GM23338 (cell line): ENCODE results near the gene SPACA7. TPM values are rescaled to one million over a fixed set of nuclear protein-coding genes. Genes with fewer than 3 reads are reported as not detected.

Experiments
- ATAC-seq: fragments of 200-7000 bp; cut with Tn5 transposase; 3 replicates; pipeline ENCODE4 v1.9.1; 2020
- DNase-seq: peaks from one replicate; pipeline ENCODE4 v3.0.0-alpha.2; 2015; ENCODE audit warnings: low spot score
- H2AFZ ChIP-seq: fragments of 200-600 bp; sonication (generic); 2 replicates; pipeline ENCODE4 v1.8.0; 2016; ENCODE audit warnings: antibody characterized with exemption, mild to moderate bottlenecking, moderate library complexity
- H3F3A ChIP-seq: fragments of 200-600 bp; sonication (generic); replicated peaks from 2 replicates; pipeline ENCODE4 v1.8.0; 2017; ENCODE audit warnings: antibody characterized with exemption, mixed run types, low read depth
- H3K27ac ChIP-seq: fragments of 200-600 bp; sonication (generic); 2 replicates; pipeline ENCODE4 v1.6.1; 2016; ENCODE audit warnings: low read depth
- H3K27me3 ChIP-seq: fragments of 200-600 bp; sonication (generic); 2 replicates; pipeline ENCODE4 v1.8.0; 2016; ENCODE audit warnings: mild to moderate bottlenecking, mixed run types, moderate library complexity; ENCODE audit not compliant: insufficient read depth
- H3K36me3 ChIP-seq: fragments of 200-600 bp; sonication (generic); 2 replicates; pipeline ENCODE4 v1.8.0; 2016; ENCODE audit warnings: mild to moderate bottlenecking; ENCODE audit not compliant: insufficient read depth
- H3K4me1 ChIP-seq: fragments of 200-600 bp; sonication (generic); 2 replicates; pipeline ENCODE4 v1.8.0; 2016; ENCODE audit warnings: mild to moderate bottlenecking, moderate library complexity; ENCODE audit not compliant: insufficient read depth
- H3K4me2 ChIP-seq: fragments of 200-600 bp; sonication (generic); 2 replicates; pipeline ENCODE4 v1.7.1; 2017; ENCODE audit warnings: mixed run types
- H3K4me3 ChIP-seq: fragments of 200-600 bp; sonication (generic); 2 replicates; pipeline ENCODE4 v1.6.1; 2016; ENCODE audit warnings: mixed run types
- H3K79me2 ChIP-seq: fragments of 200-600 bp; sonication (generic); replicated peaks from 2 replicates; pipeline ENCODE4 v1.8.0; 2017; ENCODE audit warnings: mild to moderate bottlenecking; ENCODE audit not compliant: insufficient read depth
- H3K9me2 ChIP-seq: fragments of 200-600 bp; sonication (generic); 2 replicates; pipeline ENCODE4 v1.8.0; 2017; ENCODE audit not compliant: insufficient read depth
- H4K20me1 ChIP-seq: fragments of 200-600 bp; sonication (generic); replicated peaks from 2 replicates; pipeline ENCODE4 v1.8.0; 2017; ENCODE audit warnings: mild to moderate bottlenecking; ENCODE audit not compliant: insufficient read depth
- H3K27ac Mint-ChIP-seq: 2 replicates; pipeline ENCODE4 v1.8.0; 2020; ENCODE audit warnings: inconsistent platforms, mild to moderate bottlenecking, moderate library complexity, mixed read lengths
- H3K27me3 Mint-ChIP-seq: 3 replicates; pipeline ENCODE4 v1.8.0; 2022; ENCODE audit warnings: low read depth, mild to moderate bottlenecking, moderate library complexity, mixed read lengths, inconsistent platforms; ENCODE audit not compliant: insufficient read depth, poor library complexity
- H3K36me3 Mint-ChIP-seq: 3 replicates; pipeline ENCODE4 v1.8.0; 2021; ENCODE audit warnings: low read depth, mild to moderate bottlenecking, inconsistent platforms, moderate library complexity, mixed read lengths
- H3K4me1 Mint-ChIP-seq: 3 replicates; pipeline ENCODE4 v1.8.0; 2020; ENCODE audit warnings: mild to moderate bottlenecking, inconsistent platforms, mixed read lengths
- H3K4me3 Mint-ChIP-seq: 3 replicates; pipeline ENCODE4 v1.8.0; 2021; ENCODE audit warnings: moderate library complexity, mild to moderate bottlenecking, inconsistent platforms, mixed read lengths
- H3K9me3 Mint-ChIP-seq: 3 replicates; pipeline ENCODE4 v1.8.0; 2020; ENCODE audit warnings: moderate library complexity, mild to moderate bottlenecking, inconsistent platforms, mixed read lengths
- CREB1 ChIP-seq: fragments of 250-450 bp; sonication (Bioruptor Pico); IDR thresholded peaks from 2 replicates; pipeline ENCODE4 v1.5.0; 2020; ENCODE audit warnings: low read depth, mild to moderate bottlenecking, moderate library complexity
- EZH2 ChIP-seq: fragments of 200-600 bp; sonication (generic); IDR thresholded peaks from one replicate; pipeline ENCODE4 v1.8.0; 2017; ENCODE audit warnings: antibody characterized with exemption, mild to moderate bottlenecking, low read depth; ENCODE audit not compliant: unreplicated experiment
- EZH2phosphoT487 ChIP-seq: fragments of 200-600 bp; sonication (generic); IDR thresholded peaks from one replicate; pipeline ENCODE4 v1.8.1; 2018; ENCODE audit warnings: antibody characterized with exemption; ENCODE audit not compliant: unreplicated experiment
- JUNB ChIP-seq: IDR thresholded peaks from one replicate; pipeline ENCODE4 v1.6.1; 2016; ENCODE audit warnings: antibody characterized with exemption; ENCODE audit not compliant: unreplicated experiment
- NANOG ChIP-seq: IDR thresholded peaks from 2 replicates; pipeline ENCODE4 v1.6.1; 2016; ENCODE audit warnings: antibody characterized with exemption, borderline replicate concordance
- POLR2AphosphoS5 ChIP-seq: IDR thresholded peaks from 2 replicates; pipeline ENCODE4 v1.6.1; 2016; ENCODE audit warnings: antibody characterized with exemption, low read depth
- ZNF114 ChIP-seq: fragments of 250-450 bp; sonication (Bioruptor Pico); IDR thresholded peaks from 2 replicates; pipeline ENCODE4 v1.5.0; 2020; ENCODE audit warnings: mild to moderate bottlenecking, moderate library complexity
- ZNF331 ChIP-seq: fragments of 250-450 bp; sonication (Bioruptor Pico); IDR thresholded peaks from 2 replicates; pipeline ENCODE4 v1.5.0; 2020; ENCODE audit warnings: low read depth, mild to moderate bottlenecking, moderate library complexity
- polyA plus RNA-seq: library from polyadenylated mRNA; unstranded; fragments of >200 nt; fragmentation: Nextera tagmentation; extraction: Ambion mirVana; gene quantifications from 2 replicates; pipeline ENCODE4 v1.2.1, GENCODE V29; 2016
- total RNA-seq: library from RNA; depleted of rRNA; stranded (reverse); fragments of >200 nt; shearing (Covaris generic); gene quantifications from 2 replicates; pipeline ENCODE4 v1.2.3, GENCODE V29; 2014
- TF ChIP-seq, protein P1 (sequence below), 2 experiments: fragments of 200-600 bp in 1 of 2; sonication (generic) in 1 of 2; conservative IDR thresholded peaks; 2 replicates each; pipeline versions ENCODE4 v1.5.1 to v1.6.1; 2016 to 2017; ENCODE audit warnings: antibody characterized with exemption in 2 of 2, low read depth in 2 of 2, mild to moderate bottlenecking in 2 of 2, moderate library complexity in 1 of 2
- TF ChIP-seq, protein P2 (sequence below): fragments of 250-450 bp; sonication (Bioruptor Pico); IDR thresholded peaks from 2 replicates; pipeline ENCODE4 v1.5.0; 2020; ENCODE audit warnings: mild to moderate bottlenecking, moderate library complexity

The SPACA7 gene
- total and polyA plus RNA-seq, 2 experiments from 2014 or later = not detected

DNA sequence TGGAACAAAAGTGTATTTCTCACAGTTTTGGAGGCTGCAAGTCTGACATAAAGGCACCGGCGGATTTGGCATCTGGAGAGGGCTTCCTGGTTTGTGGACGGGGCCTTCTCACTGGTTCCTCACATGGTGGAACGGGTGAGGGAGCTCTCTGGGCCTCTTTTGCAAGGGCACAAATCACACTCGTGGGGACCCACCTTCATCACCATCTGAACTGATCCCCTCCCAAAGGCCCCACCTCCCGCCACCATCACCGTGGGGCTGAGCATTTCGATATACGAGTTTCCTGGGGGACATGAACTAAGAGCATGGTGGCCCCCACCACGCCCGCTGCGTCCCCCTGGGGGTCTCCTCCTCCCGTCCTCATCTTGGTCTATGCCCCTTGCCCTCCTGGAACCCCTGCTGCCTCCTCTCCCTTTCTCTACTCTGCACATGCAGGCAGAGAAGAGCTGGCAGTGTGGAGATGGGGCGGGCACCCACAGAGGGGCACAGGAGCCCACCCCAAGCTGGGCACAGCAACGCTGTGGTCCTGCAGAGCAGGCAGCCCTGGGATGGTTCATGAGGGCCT lies 20.8 kb upstream of the SPACA7 start:
- no peak for DNase-seq

DNA sequence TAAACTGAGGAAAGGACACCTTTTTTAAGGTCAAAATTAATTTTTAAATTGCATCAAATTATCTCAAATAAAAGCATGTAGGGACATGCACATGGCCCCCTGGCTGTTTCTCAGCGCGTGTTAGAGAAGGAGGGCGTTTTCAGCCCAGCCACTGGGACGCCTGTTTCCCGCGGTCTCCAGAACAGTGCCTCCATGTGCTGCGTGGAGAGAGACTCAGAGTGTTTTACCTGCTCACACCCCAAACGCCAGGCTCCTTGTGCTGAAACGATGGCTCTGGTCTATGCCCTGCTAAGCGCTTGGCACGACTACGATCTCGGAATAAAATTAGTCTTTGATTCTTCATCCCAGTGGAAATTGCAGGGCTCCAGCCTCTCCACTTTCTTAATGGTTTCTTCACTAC lies 20.0 kb upstream of the SPACA7 start:
- H3K4me3 ChIP-seq = no peak overlapping the region
- no peak overlapping the region for H3K27ac Mint-ChIP-seq
- H3K36me3 ChIP-seq = no peaks in the 10 kb centered on the region
- H3F3A ChIP-seq = no peaks in the 10 kb centered on the region
- H4K20me1 ChIP-seq = no peaks in the 10 kb centered on the region
- peaks cover 6% of the 10 kb centered on the region for H3K27me3 Mint-ChIP-seq
- H3K9me3 Mint-ChIP-seq = no peaks in the 10 kb centered on the region; the same call in 2 of the 3 replicates
- H3K4me2 ChIP-seq = no peak overlapping the region
- no peaks in the 10 kb centered on the region for H3K36me3 Mint-ChIP-seq
- H3K4me1 ChIP-seq = no peaks in the 10 kb centered on the region
- no peaks in the 10 kb centered on the region for H3K79me2 ChIP-seq
- ATAC-seq = no peak
- DNase-seq = no peak
- H3K4me1 Mint-ChIP-seq = peaks cover 22% of the 10 kb centered on the region
- no peak overlapping the region for H3K27ac ChIP-seq
- H2AFZ ChIP-seq = no peak overlapping the region
- H3K27me3 ChIP-seq = no peaks in the 10 kb centered on the region
- H3K4me3 Mint-ChIP-seq = no peak overlapping the region
- H3K9me2 ChIP-seq = no peaks in the 10 kb centered on the region; the same call in 1 of the 2 replicates
- TF ChIP-seq, protein P1, sequence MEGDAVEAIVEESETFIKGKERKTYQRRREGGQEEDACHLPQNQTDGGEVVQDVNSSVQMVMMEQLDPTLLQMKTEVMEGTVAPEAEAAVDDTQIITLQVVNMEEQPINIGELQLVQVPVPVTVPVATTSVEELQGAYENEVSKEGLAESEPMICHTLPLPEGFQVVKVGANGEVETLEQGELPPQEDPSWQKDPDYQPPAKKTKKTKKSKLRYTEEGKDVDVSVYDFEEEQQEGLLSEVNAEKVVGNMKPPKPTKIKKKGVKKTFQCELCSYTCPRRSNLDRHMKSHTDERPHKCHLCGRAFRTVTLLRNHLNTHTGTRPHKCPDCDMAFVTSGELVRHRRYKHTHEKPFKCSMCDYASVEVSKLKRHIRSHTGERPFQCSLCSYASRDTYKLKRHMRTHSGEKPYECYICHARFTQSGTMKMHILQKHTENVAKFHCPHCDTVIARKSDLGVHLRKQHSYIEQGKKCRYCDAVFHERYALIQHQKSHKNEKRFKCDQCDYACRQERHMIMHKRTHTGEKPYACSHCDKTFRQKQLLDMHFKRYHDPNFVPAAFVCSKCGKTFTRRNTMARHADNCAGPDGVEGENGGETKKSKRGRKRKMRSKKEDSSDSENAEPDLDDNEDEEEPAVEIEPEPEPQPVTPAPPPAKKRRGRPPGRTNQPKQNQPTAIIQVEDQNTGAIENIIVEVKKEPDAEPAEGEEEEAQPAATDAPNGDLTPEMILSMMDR (conservative IDR thresholded peaks at IDR 0.05; ENCODE audit: low read depth in 2 of 2) = no peak
- TF ChIP-seq, protein P2, sequence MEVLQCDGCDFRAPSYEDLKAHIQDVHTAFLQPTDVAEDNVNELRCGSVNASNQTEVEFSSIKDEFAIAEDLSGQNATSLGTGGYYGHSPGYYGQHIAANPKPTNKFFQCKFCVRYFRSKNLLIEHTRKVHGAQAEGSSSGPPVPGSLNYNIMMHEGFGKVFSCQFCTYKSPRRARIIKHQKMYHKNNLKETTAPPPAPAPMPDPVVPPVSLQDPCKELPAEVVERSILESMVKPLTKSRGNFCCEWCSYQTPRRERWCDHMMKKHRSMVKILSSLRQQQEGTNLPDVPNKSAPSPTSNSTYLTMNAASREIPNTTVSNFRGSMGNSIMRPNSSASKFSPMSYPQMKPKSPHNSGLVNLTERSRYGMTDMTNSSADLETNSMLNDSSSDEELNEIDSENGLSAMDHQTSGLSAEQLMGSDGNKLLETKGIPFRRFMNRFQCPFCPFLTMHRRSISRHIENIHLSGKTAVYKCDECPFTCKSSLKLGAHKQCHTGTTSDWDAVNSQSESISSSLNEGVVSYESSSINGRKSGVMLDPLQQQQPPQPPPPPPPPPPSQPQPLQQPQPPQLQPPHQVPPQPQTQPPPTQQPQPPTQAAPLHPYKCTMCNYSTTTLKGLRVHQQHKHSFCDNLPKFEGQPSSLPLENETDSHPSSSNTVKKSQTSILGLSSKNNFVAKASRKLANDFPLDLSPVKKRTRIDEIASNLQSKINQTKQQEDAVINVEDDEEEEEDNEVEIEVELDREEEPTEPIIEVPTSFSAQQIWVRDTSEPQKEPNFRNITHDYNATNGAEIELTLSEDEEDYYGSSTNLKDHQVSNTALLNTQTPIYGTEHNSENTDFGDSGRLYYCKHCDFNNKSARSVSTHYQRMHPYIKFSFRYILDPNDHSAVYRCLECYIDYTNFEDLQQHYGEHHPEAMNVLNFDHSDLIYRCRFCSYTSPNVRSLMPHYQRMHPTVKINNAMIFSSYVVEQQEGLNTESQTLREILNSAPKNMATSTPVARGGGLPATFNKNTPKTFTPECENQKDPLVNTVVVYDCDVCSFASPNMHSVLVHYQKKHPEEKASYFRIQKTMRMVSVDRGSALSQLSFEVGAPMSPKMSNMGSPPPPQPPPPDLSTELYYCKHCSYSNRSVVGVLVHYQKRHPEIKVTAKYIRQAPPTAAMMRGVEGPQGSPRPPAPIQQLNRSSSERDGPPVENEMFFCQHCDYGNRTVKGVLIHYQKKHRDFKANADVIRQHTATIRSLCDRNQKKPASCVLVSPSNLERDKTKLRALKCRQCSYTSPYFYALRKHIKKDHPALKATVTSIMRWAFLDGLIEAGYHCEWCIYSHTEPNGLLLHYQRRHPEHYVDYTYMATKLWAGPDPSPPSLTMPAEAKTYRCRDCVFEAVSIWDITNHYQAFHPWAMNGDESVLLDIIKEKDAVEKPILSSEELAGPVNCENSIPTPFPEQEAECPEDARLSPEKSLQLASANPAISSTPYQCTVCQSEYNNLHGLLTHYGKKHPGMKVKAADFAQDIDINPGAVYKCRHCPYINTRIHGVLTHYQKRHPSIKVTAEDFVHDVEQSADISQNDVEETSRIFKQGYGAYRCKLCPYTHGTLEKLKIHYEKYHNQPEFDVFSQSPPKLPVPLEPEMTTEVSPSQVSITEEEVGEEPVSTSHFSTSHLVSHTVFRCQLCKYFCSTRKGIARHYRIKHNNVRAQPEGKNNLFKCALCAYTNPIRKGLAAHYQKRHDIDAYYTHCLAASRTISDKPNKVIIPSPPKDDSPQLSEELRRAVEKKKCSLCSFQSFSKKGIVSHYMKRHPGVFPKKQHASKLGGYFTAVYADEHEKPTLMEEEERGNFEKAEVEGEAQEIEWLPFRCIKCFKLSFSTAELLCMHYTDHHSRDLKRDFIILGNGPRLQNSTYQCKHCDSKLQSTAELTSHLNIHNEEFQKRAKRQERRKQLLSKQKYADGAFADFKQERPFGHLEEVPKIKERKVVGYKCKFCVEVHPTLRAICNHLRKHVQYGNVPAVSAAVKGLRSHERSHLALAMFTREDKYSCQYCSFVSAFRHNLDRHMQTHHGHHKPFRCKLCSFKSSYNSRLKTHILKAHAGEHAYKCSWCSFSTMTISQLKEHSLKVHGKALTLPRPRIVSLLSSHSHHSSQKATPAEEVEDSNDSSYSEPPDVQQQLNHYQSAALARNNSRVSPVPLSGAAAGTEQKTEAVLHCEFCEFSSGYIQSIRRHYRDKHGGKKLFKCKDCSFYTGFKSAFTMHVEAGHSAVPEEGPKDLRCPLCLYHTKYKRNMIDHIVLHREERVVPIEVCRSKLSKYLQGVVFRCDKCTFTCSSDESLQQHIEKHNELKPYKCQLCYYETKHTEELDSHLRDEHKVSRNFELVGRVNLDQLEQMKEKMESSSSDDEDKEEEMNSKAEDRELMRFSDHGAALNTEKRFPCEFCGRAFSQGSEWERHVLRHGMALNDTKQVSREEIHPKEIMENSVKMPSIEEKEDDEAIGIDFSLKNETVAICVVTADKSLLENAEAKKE = no peak
- TF ChIP-seq EZH2 (no peak), EZH2phosphoT487 (no peak), CREB1 (CRISPR knock-in tag) (no peak), ZNF114 (CRISPR knock-in tag) (no peak), NANOG (no peak), ZNF331 (CRISPR knock-in tag) (no peak), JUNB (no peak), POLR2AphosphoS5 (no peak)

More for the DNA sequence above, 20.8 kb upstream of the SPACA7 start:
- no peak for ATAC-seq
- no peak overlapping the region for H3K4me3 Mint-ChIP-seq
- H3K4me2 ChIP-seq = no peak overlapping the region
- H3K27me3 ChIP-seq = no peaks in the 10 kb centered on the region
- no peaks in the 10 kb centered on the region for H3K9me2 ChIP-seq
- H3K79me2 ChIP-seq = no peaks in the 10 kb centered on the region
- no peak overlapping the region for H2AFZ ChIP-seq
- H3K27ac Mint-ChIP-seq = no peak overlapping the region
- no peaks in the 10 kb centered on the region for H4K20me1 ChIP-seq
- H3K4me3 ChIP-seq = no peak overlapping the region
- no peaks in the 10 kb centered on the region for H3K36me3 Mint-ChIP-seq
- H3K4me1 ChIP-seq = no peaks in the 10 kb centered on the region
- no peaks in the 10 kb centered on the region for H3F3A ChIP-seq
- H3K27ac ChIP-seq = no peak overlapping the region
- no peak for TF ChIP-seq ZNF331 (CRISPR knock-in tag)
- TF ChIP-seq EZH2phosphoT487 = no peak
- no peak for TF ChIP-seq EZH2
- TF ChIP-seq NANOG = no peak
- TF ChIP-seq CREB1 (CRISPR knock-in tag) = no peak
- H3K27me3 Mint-ChIP-seq = peaks cover 10% of the 10 kb centered on the region
- H3K4me1 Mint-ChIP-seq = peaks cover 31% of the 10 kb centered on the region
- no peaks in the 10 kb centered on the region; the same call in 2 of the 3 replicates for H3K9me3 Mint-ChIP-seq
- H3K36me3 ChIP-seq = no peaks in the 10 kb centered on the region
